ENCODE results near the gene GMPR2. TPM values are rescaled to one million over a fixed set of nuclear protein-coding genes. Genes with fewer than 3 reads are reported as not detected.
A peak's percentile ranks its signal among the peaks of the same experiment; 100 is the strongest.

Gene GMPR2
- total and polyA plus RNA-seq, 10 donors = 42.2 to 85.6 (median 62.8) TPM

GRCh38 chr14:24204163-24205146 is 28.3 kb upstream of the GMPR2 start:
- intact Hi-C loops (cut with DNase I; ENCODE audit: low total_unique reads) = no loop called here
- no peaks in the 10 kb centered on the region for H3K27me3 ChIP-seq (replicated peaks in 1 of 7)
- H3K36me3 ChIP-seq = peaks cover 5 to 98% (median 46%) of the 10 kb centered on the region in 6 donors
- TF ChIP-seq POLR2A (IDR thresholded peaks at IDR 0.05) = no peak
- no peak for TF ChIP-seq POLR2AphosphoS5 (IDR thresholded peaks at IDR 0.05)
- no peak for TF ChIP-seq CTCF (IDR thresholded peaks at IDR 0.05 in 8 of 11, conservative IDR thresholded peaks at IDR 0.05 in 3 of 11)
- peaks cover 0 to 5% (median 0%) of the 10 kb centered on the region in 8 donors for H3K9me3 ChIP-seq
- WGBS, 5 donors = 93 to 97% (median 96%) methylated on average over 7 of the region's 7 CpGs
- H3K27ac ChIP-seq = no peak overlapping the region
- no peak for DNase-seq
- no peak overlapping the region for H3K4me3 ChIP-seq
- peaks cover 0 to 29% (median 2%) of the 10 kb centered on the region in 6 donors for H3K4me1 ChIP-seq

- Histone ChIP-seq H3K27me3 (replicated peaks in 1 of 7) (no peaks in the 10 kb centered on the region), H3K27ac (peak overlapping the region in 1 of 8 donors; percentile 40), H3K9me3 (peaks cover 0 to 5% (median 0%) of the 10 kb centered on the region in 8 donors), H3K36me3 (peaks cover 5 to 98% (median 59%) of the 10 kb centered on the region in 6 donors), H3K4me1 (peaks cover 0 to 45% (median 8%) of the 10 kb centered on the region in 6 donors), H3K4me3 (no peak overlapping the region)
- 95 to 97% (median 96%) methylated on average over 11 of the region's 11 CpGs for WGBS, 5 donors
- TF ChIP-seq POLR2AphosphoS5 (IDR thresholded peaks at IDR 0.05) = peak in 2 of 3 donors; percentile 40 to 50
- no peak for TF ChIP-seq POLR2A (IDR thresholded peaks at IDR 0.05)
- DNase-seq = no peak
- intact Hi-C loops (cut with DNase I; ENCODE audit: low total_unique reads) = no loop called here
These were observed 26.2 kb upstream of the GMPR2 start for GRCh38 chr14:24206260-24207103.

- Histone ChIP-seq H3K27ac (peak overlapping the region in 1 of 8 donors; percentile 40), H3K27me3 (replicated peaks in 1 of 7) (no peaks in the 10 kb centered on the region), H3K36me3 (peaks cover 5 to 96% (median 58%) of the 10 kb centered on the region in 6 donors), H3K4me1 (peaks cover 1 to 51% (median 14%) of the 10 kb centered on the region in 6 donors), H3K9me3 (peaks cover 0 to 5% (median 0%) of the 10 kb centered on the region in 8 donors), H3K4me3 (no peak overlapping the region)
- WGBS, 5 donors = 62 to 88% (median 80%) methylated on average over 5 of the region's 5 CpGs
- intact Hi-C loops (cut with DNase I; ENCODE audit: low total_unique reads) = no loop called here
- no peak for DNase-seq
- TF ChIP-seq POLR2AphosphoS5 (IDR thresholded peaks at IDR 0.05) (no peak), CTCF (IDR thresholded peaks at IDR 0.05 in 8 of 11, conservative IDR thresholded peaks at IDR 0.05 in 3 of 11) (no peak), POLR2A (IDR thresholded peaks at IDR 0.05) (no peak)
These were observed 25.6 kb upstream of the GMPR2 start for GRCh38 chr14:24207104-24207551.

- intact Hi-C loops (cut with DNase I; ENCODE audit: low total_unique reads) = no loop called here
- WGBS, 5 donors = 98 to 100% (median 100%) methylated on average over 2 of the region's 2 CpGs
- Histone ChIP-seq H3K27me3 (replicated peaks in 1 of 7) (no peaks in the 10 kb centered on the region), H3K27ac (peak overlapping the region in 1 of 8 donors; percentile 40), H3K36me3 (peaks cover 5 to 91% (median 58%) of the 10 kb centered on the region in 6 donors), H3K4me1 (peaks cover 6 to 56% (median 19%) of the 10 kb centered on the region in 6 donors), H3K9me3 (no peaks in the 10 kb centered on the region), H3K4me3 (no peak overlapping the region)
- TF ChIP-seq POLR2AphosphoS5 (IDR thresholded peaks at IDR 0.05) (no peak), CTCF (IDR thresholded peaks at IDR 0.05 in 8 of 11, conservative IDR thresholded peaks at IDR 0.05 in 3 of 11) (no peak), POLR2A (IDR thresholded peaks at IDR 0.05) (no peak)
- no peak for DNase-seq
These were observed 25.1 kb upstream of the GMPR2 start for GRCh38 chr14:24207625-24208024.

All from spleen (tissue), 11 donors.